ENCODE data around the gene ORC4. TPM values are rescaled to one million over a fixed set of nuclear protein-coding genes. Genes with fewer than 3 reads are reported as not detected.

ORC4 gene
- total and polyA plus RNA-seq, 2 experiments from 2014 or later = 44.0 to 72.6 TPM

DNA sequence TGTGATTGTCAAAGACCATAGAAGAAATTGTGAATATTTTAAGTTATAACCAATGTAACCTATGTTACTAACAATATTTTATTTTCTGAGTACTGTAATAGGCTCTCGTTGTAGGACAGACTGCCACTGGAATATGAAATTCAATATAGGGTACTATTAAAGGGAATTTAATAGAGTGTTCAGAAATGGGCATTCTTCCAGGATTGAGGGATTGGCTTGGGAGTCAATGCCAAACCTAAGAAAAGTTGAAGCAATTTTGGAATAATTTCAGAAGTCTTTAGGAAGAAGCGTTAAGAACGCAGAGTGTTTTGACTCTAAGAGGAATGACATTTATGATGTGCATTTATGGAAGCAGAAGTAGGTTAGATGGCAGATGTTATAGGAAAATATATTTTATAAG, 96.7 kb downstream of the ORC4 start:
- peak in 1 of 2 donors; percentile 34 for DNase-seq (ENCODE audit: low read depth in 1 of 2, low spot score in 1 of 2)
- Histone ChIP-seq H3K4me1 (ENCODE audit: low read depth) (no peaks in the 10 kb centered on the region), H3K9me3 (ENCODE audit: low read depth) (no peaks in the 10 kb centered on the region), H3K4me3 (no peak overlapping the region), H3K27ac (no peak overlapping the region), H3K27me3 (no peaks in the 10 kb centered on the region), H3K36me3 (peaks cover 11% of the 10 kb centered on the region)
- TF ChIP-seq, protein P1, sequence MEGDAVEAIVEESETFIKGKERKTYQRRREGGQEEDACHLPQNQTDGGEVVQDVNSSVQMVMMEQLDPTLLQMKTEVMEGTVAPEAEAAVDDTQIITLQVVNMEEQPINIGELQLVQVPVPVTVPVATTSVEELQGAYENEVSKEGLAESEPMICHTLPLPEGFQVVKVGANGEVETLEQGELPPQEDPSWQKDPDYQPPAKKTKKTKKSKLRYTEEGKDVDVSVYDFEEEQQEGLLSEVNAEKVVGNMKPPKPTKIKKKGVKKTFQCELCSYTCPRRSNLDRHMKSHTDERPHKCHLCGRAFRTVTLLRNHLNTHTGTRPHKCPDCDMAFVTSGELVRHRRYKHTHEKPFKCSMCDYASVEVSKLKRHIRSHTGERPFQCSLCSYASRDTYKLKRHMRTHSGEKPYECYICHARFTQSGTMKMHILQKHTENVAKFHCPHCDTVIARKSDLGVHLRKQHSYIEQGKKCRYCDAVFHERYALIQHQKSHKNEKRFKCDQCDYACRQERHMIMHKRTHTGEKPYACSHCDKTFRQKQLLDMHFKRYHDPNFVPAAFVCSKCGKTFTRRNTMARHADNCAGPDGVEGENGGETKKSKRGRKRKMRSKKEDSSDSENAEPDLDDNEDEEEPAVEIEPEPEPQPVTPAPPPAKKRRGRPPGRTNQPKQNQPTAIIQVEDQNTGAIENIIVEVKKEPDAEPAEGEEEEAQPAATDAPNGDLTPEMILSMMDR (IDR thresholded peaks at IDR 0.05; ENCODE audit: low read depth, low read length) = no peak

DNA sequence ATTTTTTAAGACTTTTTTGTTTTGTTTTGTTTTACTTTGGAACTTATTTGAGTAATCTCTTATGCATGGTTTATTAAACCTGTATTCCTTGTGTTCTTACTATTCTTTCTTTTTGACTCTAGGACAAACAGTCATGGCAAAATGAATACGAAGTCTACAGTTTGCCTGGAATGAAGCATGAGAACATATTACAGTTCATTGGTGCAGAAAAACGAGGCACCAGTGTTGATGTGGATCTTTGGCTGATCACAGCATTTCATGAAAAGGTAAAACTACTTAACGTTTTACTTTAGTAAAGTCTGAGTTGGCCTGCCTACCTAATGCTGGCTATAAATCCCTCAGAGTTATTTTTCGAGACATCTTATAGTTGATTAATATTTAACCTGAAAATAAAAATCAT, 103.4 kb downstream of the ORC4 start:
- H3K4me3 ChIP-seq = no peak overlapping the region
- H3K4me1 ChIP-seq (ENCODE audit: low read depth) = no peaks in the 10 kb centered on the region
- H3K27me3 ChIP-seq = no peaks in the 10 kb centered on the region
- TF ChIP-seq, protein P1 (IDR thresholded peaks at IDR 0.05; ENCODE audit: low read depth, low read length) = no peak
- no peak overlapping the region for H3K27ac ChIP-seq
- DNase-seq (ENCODE audit: low read depth in 1 of 2, low spot score in 1 of 2) = no peak
- H3K9me3 ChIP-seq (ENCODE audit: low read depth) = no peaks in the 10 kb centered on the region
- H3K36me3 ChIP-seq = peaks cover under 1% of the 10 kb centered on the region

DNA sequence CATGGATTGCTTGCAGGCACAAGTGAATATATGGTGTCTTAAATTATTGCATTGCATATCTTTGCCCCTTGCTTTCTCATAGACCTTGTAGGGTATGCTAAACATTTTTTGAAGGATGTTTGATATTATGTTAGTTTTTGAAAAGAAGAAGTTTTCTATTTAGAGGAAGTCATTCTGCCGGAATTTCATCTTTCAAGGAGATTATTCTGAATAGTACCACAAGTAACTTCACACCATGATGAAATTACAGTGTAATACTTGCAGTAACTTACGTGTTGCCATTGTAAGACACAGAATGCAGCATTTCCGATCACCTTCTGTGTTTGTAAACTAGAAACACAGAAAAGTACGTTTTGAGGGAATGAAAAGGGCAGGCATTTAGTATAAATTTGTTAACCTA, 103.8 kb downstream of the ORC4 start:
- Histone ChIP-seq H3K9me3 (ENCODE audit: low read depth) (no peaks in the 10 kb centered on the region), H3K4me1 (ENCODE audit: low read depth) (no peaks in the 10 kb centered on the region), H3K4me3 (no peak overlapping the region), H3K27ac (no peak overlapping the region), H3K36me3 (no peaks in the 10 kb centered on the region), H3K27me3 (no peaks in the 10 kb centered on the region)
- TF ChIP-seq, protein P1 (IDR thresholded peaks at IDR 0.05; ENCODE audit: low read depth, low read length) = no peak
- no peak for DNase-seq (ENCODE audit: low read depth in 1 of 2, low spot score in 1 of 2)

DNA sequence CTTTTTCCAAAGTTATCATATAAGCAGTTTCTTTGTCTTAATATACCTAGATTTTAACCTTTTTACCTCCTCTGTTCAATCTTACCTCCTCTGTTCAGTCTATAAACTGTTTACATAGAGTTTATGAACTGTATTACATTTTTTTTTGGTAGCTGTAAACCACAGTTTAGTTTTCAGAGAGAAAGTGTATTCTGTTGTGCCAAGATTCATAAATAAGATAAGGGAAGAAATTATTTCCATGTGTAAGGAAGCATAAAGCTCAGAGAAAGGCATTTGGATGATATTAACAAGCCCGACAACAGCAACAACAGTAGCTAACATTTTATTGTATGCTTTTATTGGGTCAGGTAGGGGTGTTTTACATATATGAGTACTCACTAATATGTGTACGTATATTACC, 104.5 kb downstream of the ORC4 start:
- Histone ChIP-seq H3K36me3 (no peaks in the 10 kb centered on the region), H3K9me3 (ENCODE audit: low read depth) (no peaks in the 10 kb centered on the region), H3K4me3 (no peak overlapping the region), H3K4me1 (ENCODE audit: low read depth) (no peaks in the 10 kb centered on the region), H3K27me3 (no peaks in the 10 kb centered on the region), H3K27ac (no peak overlapping the region)
- TF ChIP-seq, protein P1 (IDR thresholded peaks at IDR 0.05; ENCODE audit: low read depth, low read length) = no peak
- no peak for DNase-seq (ENCODE audit: low read depth in 1 of 2, low spot score in 1 of 2)

DNA sequence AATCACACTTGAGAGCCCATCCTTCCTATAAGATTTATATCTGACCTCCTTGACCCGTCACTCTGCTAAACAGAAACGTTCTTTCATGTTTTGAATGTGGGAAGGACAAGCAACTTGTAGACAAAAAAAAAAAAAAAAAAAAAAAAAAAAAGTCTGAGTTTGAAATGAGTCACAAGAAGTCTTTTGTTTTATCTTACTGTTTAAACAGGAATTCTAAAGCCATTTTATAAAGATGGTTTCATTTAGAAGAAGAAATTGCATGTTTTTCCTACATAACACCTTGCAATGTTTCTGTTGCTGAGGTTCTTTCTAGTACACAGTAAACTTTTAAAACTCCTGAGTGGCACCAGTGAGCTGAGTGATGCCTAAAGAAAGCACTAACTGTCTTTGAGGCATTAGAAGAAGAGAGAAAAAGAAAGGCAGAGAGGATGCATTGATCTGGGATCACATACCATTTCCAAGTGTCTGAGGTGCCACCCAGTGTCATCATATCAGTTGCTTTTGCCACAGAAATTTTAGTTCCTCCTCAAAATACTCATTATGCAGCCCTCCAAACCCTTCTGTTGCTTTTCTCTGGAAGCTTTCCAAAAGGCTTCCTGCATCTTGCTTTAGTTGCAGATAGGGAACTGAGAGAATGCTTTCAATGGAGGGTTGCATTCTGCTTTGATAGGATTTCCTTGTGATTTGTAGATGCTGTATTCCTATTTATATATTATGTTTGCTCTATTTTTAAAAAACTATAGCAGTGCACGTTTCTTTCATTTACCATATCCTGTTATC, 106.6 kb downstream of the ORC4 start:
- no peaks in the 10 kb centered on the region for H3K36me3 ChIP-seq
- no peaks in the 10 kb centered on the region for H3K9me3 ChIP-seq (ENCODE audit: low read depth)
- TF ChIP-seq, protein P1 (IDR thresholded peaks at IDR 0.05; ENCODE audit: low read depth, low read length) = no peak
- H3K27ac ChIP-seq = no peak overlapping the region
- H3K4me1 ChIP-seq (ENCODE audit: low read depth) = no peaks in the 10 kb centered on the region
- H3K27me3 ChIP-seq = no peaks in the 10 kb centered on the region
- DNase-seq (ENCODE audit: low read depth in 1 of 2, low spot score in 1 of 2) = peak; percentile 22 to 52
- H3K4me3 ChIP-seq = no peak overlapping the region

All from cardiac muscle cell (in vitro differentiated cells and primary cell).